ENCODE data around the gene ZNF362. TPM values are rescaled to one million over a fixed set of nuclear protein-coding genes. Genes with fewer than 3 reads are reported as not detected.

Gene ZNF362
- total RNA-seq, 1 donor from 2014 or later: 110 TPM

DNA sequence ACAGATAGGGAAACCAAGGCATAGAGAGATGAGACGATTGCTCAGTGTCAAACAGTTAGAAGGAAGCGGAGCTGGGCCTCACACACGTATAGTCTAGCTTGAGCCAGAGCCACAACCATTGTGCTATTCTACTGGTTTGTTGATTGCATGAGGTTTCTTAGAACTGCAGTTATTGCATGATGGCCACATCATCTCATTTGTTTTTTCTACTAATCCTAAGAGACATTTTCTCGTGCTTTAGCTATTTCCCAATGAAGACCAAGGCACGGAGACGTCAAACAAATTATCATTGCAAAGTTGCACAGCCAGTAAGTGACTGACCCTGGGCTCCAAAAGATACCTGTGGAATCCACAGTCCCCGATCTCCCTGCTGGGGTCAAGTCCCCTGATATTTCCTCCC is 25.1 kb upstream of the ZNF362 start:
- H3K4me1 Mint-ChIP-seq (ENCODE audit: unreplicated experiment): peaks cover 18% of the 10 kb centered on the region
- no peaks in the 10 kb centered on the region for H3K36me3 Mint-ChIP-seq (ENCODE audit: unreplicated experiment)
- no peaks in the 10 kb centered on the region for H3K9me3 Mint-ChIP-seq (ENCODE audit: unreplicated experiment)
- H3K27ac Mint-ChIP-seq (ENCODE audit: unreplicated experiment): no peak overlapping the region
- no peak overlapping the region for H3K4me3 Mint-ChIP-seq (ENCODE audit: unreplicated experiment)
- peak; percentile 6 for DNase-seq (ENCODE audit: extremely low spot score, unreplicated experiment)
- H3K27me3 Mint-ChIP-seq (ENCODE audit: unreplicated experiment): peaks cover 4% of the 10 kb centered on the region
- TF ChIP-seq CTCF (IDR thresholded peaks at IDR 0.05): no peak

- H3K27ac Mint-ChIP-seq (ENCODE audit: unreplicated experiment): no peak overlapping the region
- no peak for DNase-seq (ENCODE audit: extremely low spot score, unreplicated experiment)
- TF ChIP-seq CTCF (IDR thresholded peaks at IDR 0.05): no peak
- peaks cover 18% of the 10 kb centered on the region for H3K4me1 Mint-ChIP-seq (ENCODE audit: unreplicated experiment)
- H3K4me3 Mint-ChIP-seq (ENCODE audit: unreplicated experiment): no peak overlapping the region
- peaks cover 4% of the 10 kb centered on the region for H3K27me3 Mint-ChIP-seq (ENCODE audit: unreplicated experiment)
- no peaks in the 10 kb centered on the region for H3K9me3 Mint-ChIP-seq (ENCODE audit: unreplicated experiment)
- H3K36me3 Mint-ChIP-seq (ENCODE audit: unreplicated experiment): no peaks in the 10 kb centered on the region
Observed at GRCh38 chr1:33232716-33233115, 23.6 kb upstream of the ZNF362 start.

GRCh38 chr1:33234131-33234530 is 22.2 kb upstream of the ZNF362 start:
- no peak for DNase-seq (ENCODE audit: extremely low spot score, unreplicated experiment)
- peaks cover 12% of the 10 kb centered on the region for H3K4me1 Mint-ChIP-seq (ENCODE audit: unreplicated experiment)
- H3K9me3 Mint-ChIP-seq (ENCODE audit: unreplicated experiment): no peaks in the 10 kb centered on the region
- no peaks in the 10 kb centered on the region for H3K27me3 Mint-ChIP-seq (ENCODE audit: unreplicated experiment)
- no peak overlapping the region for H3K27ac Mint-ChIP-seq (ENCODE audit: unreplicated experiment)
- no peaks in the 10 kb centered on the region for H3K36me3 Mint-ChIP-seq (ENCODE audit: unreplicated experiment)
- TF ChIP-seq CTCF (IDR thresholded peaks at IDR 0.05): no peak
- no peak overlapping the region for H3K4me3 Mint-ChIP-seq (ENCODE audit: unreplicated experiment)

- TF ChIP-seq CTCF (IDR thresholded peaks at IDR 0.05): no peak
- Mint-ChIP-seq H3K9me3 (ENCODE audit: unreplicated experiment) (no peaks in the 10 kb centered on the region), H3K4me1 (ENCODE audit: unreplicated experiment) (peaks cover 10% of the 10 kb centered on the region), H3K36me3 (ENCODE audit: unreplicated experiment) (no peaks in the 10 kb centered on the region), H3K4me3 (ENCODE audit: unreplicated experiment) (no peak overlapping the region), H3K27ac (ENCODE audit: unreplicated experiment) (no peak overlapping the region), H3K27me3 (ENCODE audit: unreplicated experiment) (no peaks in the 10 kb centered on the region)
- no peak for DNase-seq (ENCODE audit: extremely low spot score, unreplicated experiment)
Observed at GRCh38 chr1:33234588-33234990, 21.7 kb upstream of the ZNF362 start.

GRCh38 chr1:33235521-33235920 is 20.8 kb upstream of the ZNF362 start:
- no peak for DNase-seq (ENCODE audit: extremely low spot score, unreplicated experiment)
- Mint-ChIP-seq H3K4me1 (ENCODE audit: unreplicated experiment) (peaks cover 10% of the 10 kb centered on the region), H3K27ac (ENCODE audit: unreplicated experiment) (no peak overlapping the region), H3K27me3 (ENCODE audit: unreplicated experiment) (no peaks in the 10 kb centered on the region), H3K9me3 (ENCODE audit: unreplicated experiment) (no peaks in the 10 kb centered on the region), H3K36me3 (ENCODE audit: unreplicated experiment) (no peaks in the 10 kb centered on the region), H3K4me3 (ENCODE audit: unreplicated experiment) (no peak overlapping the region)
- no peak for TF ChIP-seq CTCF (IDR thresholded peaks at IDR 0.05)
